Kasumi-1 (cell line): Measurements from ENCODE around the gene LRRC3B.
A peak's percentile ranks its signal among the peaks of the same experiment; 100 is the strongest.
"Not testable (repeated sequence)": the region's sequence is repeated elsewhere in the genome, so short reads cannot be mapped to it uniquely, and the experiment has no call there.

Source experiments
- DNase-seq, 2 experiments: peaks; one replicate each; lab custom pipeline; 2025; lab: John Stamatoyannopoulos, UW

The LRRC3B gene

GRCh38 chr3:26622621-26623418 lies at the start of gene LRRC3B:
TSS of gene LRRC3B (plus strand) at chr3:26622772. CDS start at chr3:26709673, 86,901 bp downstream.
- DNase-seq, result peak; percentile 14 to 37

GRCh38 chr3:26574766-26575165 lies 47.8 kb upstream of the LRRC3B start:
- DNase-seq, result no peak

- DNase-seq, result no peak
Measured at GRCh38 chr3:26579116-26579515, 43.5 kb upstream of the LRRC3B start.

- no peak for DNase-seq
Measured at GRCh38 chr3:26587571-26587970, 35.0 kb upstream of the LRRC3B start.

- DNase-seq, result no peak
Measured at GRCh38 chr3:26588931-26589330, 33.6 kb upstream of the LRRC3B start.

- no peak for DNase-seq
Measured at GRCh38 chr3:26589678-26590077, 32.9 kb upstream of the LRRC3B start.

GRCh38 chr3:26590919-26591484 lies 31.6 kb upstream of the LRRC3B start:
- DNase-seq, result peak; percentile 13 to 22

GRCh38 chr3:26591926-26592325 lies 30.6 kb upstream of the LRRC3B start:
- no peak for DNase-seq

- DNase-seq, result no peak
Measured at GRCh38 chr3:26592451-26592850, 30.1 kb upstream of the LRRC3B start.

- DNase-seq, result peak; percentile 23 to 26
Measured at GRCh38 chr3:26596335-26596734, 26.2 kb upstream of the LRRC3B start.

GRCh38 chr3:26603311-26603710 lies 19.3 kb upstream of the LRRC3B start:
- not testable (repeated sequence) for DNase-seq

- DNase-seq, result not testable (repeated sequence)
Measured at GRCh38 chr3:26603771-26604170, 18.8 kb upstream of the LRRC3B start.

GRCh38 chr3:26614006-26614685 lies 8.4 kb upstream of the LRRC3B start:
- DNase-seq, result no peak

- no peak for DNase-seq
Measured at GRCh38 chr3:26621176-26621575, 1.4 kb upstream of the LRRC3B start.

- no peak for DNase-seq
Measured at GRCh38 chr3:26621906-26622620, 509 bp upstream of the LRRC3B start.

GRCh38 chr3:26623419-26624208 lies 1.0 kb downstream of the LRRC3B start:
- no peak for DNase-seq

GRCh38 chr3:26624209-26624765 lies 1.7 kb downstream of the LRRC3B start:
- no peak for DNase-seq

- DNase-seq, result no peak
Measured at GRCh38 chr3:26625187-26625586, 2.6 kb downstream of the LRRC3B start.

GRCh38 chr3:26627080-26627479 lies 4.5 kb downstream of the LRRC3B start:
- DNase-seq, result no peak

- DNase-seq, result no peak
Measured at GRCh38 chr3:26628915-26629314, 6.3 kb downstream of the LRRC3B start.

- no peak for DNase-seq
Measured at GRCh38 chr3:26630669-26631389, 8.3 kb downstream of the LRRC3B start.
